ENCODE measurements around the gene MED25. TPM values are rescaled to one million over a fixed set of nuclear protein-coding genes. Genes with fewer than 3 reads are reported as not detected.

Gene MED25
- total and polyA plus RNA-seq, 9 of the 15 experiments (the other 6 are each of a cell fraction or from before 2014, with no cell fraction given): 4.1 to 93.9 (median 19.3) TPM

DNA sequence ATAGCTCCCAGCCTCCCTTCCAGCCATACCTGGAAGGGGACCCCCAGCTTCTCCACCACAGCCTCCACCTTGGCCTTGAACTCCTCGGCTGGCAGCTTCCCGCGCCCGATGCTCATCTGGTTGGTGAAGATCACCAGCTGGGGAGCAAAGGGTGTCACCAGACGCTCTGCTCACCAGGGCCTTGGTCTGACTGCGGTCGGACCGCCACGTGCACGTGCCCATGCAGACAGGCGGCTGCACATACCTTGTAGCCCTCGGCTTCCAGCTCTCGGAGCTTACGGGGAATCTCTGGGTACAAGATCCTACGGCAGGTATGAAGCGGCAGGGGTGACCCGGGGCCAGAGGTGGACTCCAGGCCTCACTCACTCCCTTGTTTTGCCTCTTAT lies 45.8 kb downstream of the MED25 start:
- 92% methylated on average over 17 of the region's 17 CpGs for WGBS (ENCODE audit: insufficient coverage, low coverage, missing lambda C conversion rate)
- POLR2A ChIA-PET: interaction anchor here (1.5 to 2.2 kb wide), 3 partner anchors 10 to 78 kb away, joined by 3 to 18 read pairs (median 7); partner anchors contain the start of gene PTOV1
- H3K4me1 ChIP-seq (replicated peaks in 1 of 2; ENCODE audit: control insufficient read depth in 2 of 2, insufficient read depth in 2 of 2, low read length in 2 of 2): peaks cover 28 to 82% of the 10 kb centered on the region in 2 experiments
- DNase-seq (ENCODE audit: extremely low read depth in 1 of 4, low spot score in 3 of 4): no peak
- no peak overlapping the region for H3K4me2 ChIP-seq (ENCODE audit: insufficient read depth, low read length)
- no peak overlapping the region for H3K27ac ChIP-seq (ENCODE audit: extremely low read depth, low read depth, low read length)
- H4K20me1 ChIP-seq (replicated peaks; ENCODE audit: control insufficient read depth, insufficient read depth, low read length): peaks cover 21% of the 10 kb centered on the region; the same call in 1 of the 2 replicates
- TF ChIP-seq POLR2G (IDR thresholded peaks at IDR 0.05; ENCODE audit: low read depth, low read length): peak; percentile 54
- TF ChIP-seq ZBTB17 (CRISPR knock-in tag; IDR thresholded peaks at IDR 0.05): no peak
- TF ChIP-seq RBFOX2 (IDR thresholded peaks at IDR 0.05; ENCODE audit: low read depth, low read length): 0 out of 2 replicates have a peak, but pooled peaks have one; percentile 35
- no peak for TF ChIP-seq HNRNPLL (IDR thresholded peaks at IDR 0.05; ENCODE audit: low read depth, low read length, poor library complexity, severe bottlenecking)
- TF ChIP-seq PCBP2 (IDR thresholded peaks at IDR 0.05; ENCODE audit: low read depth, low read length, poor library complexity, severe bottlenecking): no peak
- no peak for TF ChIP-seq ZNF124 (CRISPR knock-in tag; IDR thresholded peaks at IDR 0.05)
- no peak for TF ChIP-seq BRD4 (IDR thresholded peaks at IDR 0.05)
- no peaks in the 10 kb centered on the region for H3K27me3 ChIP-seq (ENCODE audit: control insufficient read depth in 2 of 2, insufficient read depth in 2 of 2, low read length in 2 of 2)
- no TSS peak for BruUV-seq (replicated peaks)
- H3K9me1 ChIP-seq (ENCODE audit: control insufficient read depth, insufficient read depth, low read length): peaks cover 4% of the 10 kb centered on the region
- H3K36me3 ChIP-seq (ENCODE audit: control insufficient read depth, insufficient read depth, low read length): peaks cover 59% of the 10 kb centered on the region
- H3K9me3 ChIP-seq (replicated peaks; ENCODE audit: control insufficient read depth, insufficient read depth, low read depth, low read length): no peaks in the 10 kb centered on the region
- H3K4me3 ChIP-seq: no peak overlapping the region
- ATAC-seq: no peak
- FAIRE-seq: no peak
- intact Hi-C loops (cut with micrococcal nuclease) (no loop called here), in situ Hi-C loops (cut with MboI) (no loop called here)
- H3K9ac ChIP-seq (ENCODE audit: insufficient read depth in 1 of 2, low read depth in 2 of 2, low read length in 2 of 2): peak overlapping the region in 1 of 2 experiments; percentile 74; a peak in 2 of 4 replicates
- CTCF ChIA-PET (ENCODE audit: low intra/inter-chr PET ratio): no interaction called here
- no peak overlapping the region for H2AFZ ChIP-seq (ENCODE audit: low read depth, low read length)
- H3K79me2 ChIP-seq (ENCODE audit: control insufficient read depth, insufficient read depth, low read length): peaks cover 39% of the 10 kb centered on the region

All from K562 (cell line).